ENCODE data around the gene BTC.

DNA sequence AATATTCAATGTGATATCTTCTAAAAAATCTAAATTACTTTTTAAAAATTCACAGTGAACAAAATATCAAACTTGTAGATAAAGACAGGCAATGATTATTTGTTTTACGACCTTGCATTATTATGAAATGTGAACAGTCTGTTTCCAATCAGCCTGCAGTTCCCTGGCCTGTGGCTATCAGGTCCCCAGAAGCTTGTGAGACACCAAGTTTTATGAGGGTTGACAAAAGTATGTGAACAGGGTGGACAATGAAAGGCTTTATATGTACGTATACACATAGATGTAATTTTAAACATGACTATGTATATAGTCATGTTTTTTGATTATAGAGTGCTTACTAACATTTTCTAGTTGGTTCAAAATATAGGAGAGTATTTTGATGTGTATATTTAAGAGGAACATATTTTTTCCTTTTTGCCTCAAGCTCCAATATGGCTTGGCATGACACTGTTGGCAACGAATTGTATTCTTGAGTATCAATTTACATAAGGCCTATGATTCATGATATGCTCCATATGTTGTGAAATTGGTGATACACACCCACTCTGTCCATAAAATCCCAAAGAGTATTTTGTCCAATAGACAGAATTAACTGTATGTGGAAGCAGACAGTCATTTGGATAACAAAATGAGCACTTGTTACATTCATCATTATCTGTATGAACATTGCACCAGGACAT lies 55.7 kb downstream of the BTC start:
- TF ChIP-seq, protein P1, sequence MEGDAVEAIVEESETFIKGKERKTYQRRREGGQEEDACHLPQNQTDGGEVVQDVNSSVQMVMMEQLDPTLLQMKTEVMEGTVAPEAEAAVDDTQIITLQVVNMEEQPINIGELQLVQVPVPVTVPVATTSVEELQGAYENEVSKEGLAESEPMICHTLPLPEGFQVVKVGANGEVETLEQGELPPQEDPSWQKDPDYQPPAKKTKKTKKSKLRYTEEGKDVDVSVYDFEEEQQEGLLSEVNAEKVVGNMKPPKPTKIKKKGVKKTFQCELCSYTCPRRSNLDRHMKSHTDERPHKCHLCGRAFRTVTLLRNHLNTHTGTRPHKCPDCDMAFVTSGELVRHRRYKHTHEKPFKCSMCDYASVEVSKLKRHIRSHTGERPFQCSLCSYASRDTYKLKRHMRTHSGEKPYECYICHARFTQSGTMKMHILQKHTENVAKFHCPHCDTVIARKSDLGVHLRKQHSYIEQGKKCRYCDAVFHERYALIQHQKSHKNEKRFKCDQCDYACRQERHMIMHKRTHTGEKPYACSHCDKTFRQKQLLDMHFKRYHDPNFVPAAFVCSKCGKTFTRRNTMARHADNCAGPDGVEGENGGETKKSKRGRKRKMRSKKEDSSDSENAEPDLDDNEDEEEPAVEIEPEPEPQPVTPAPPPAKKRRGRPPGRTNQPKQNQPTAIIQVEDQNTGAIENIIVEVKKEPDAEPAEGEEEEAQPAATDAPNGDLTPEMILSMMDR (IDR thresholded peaks at IDR 0.05; ENCODE audit: low read depth, low read length) = no peak
- TF ChIP-seq EZH2phosphoT487 (IDR thresholded peaks at IDR 0.05; ENCODE audit: low read depth) = no peak

All from OCI-LY3 (cell line).